LNCaP clone FGC (cell line): ENCODE results near the gene CD300H.
"Not testable (repeated sequence)": the region's sequence is repeated elsewhere in the genome, so short reads cannot be mapped to it uniquely, and the experiment has no call there.

Experiments used
- DNase-seq: peaks from one replicate; pipeline ENCODE4 v3.0.0-alpha.2; 2011; ENCODE audit warnings: low read depth
- H3K4me3 ChIP-seq: 2 replicates; pipeline ENCODE4 v1.5.1; 2011; ENCODE audit warnings: mild to moderate bottlenecking, low read depth, low read length, control low read depth
- TF ChIP-seq, protein P1 (sequence below): IDR thresholded peaks from 2 replicates; pipeline ENCODE4 v1.5.1; 2012; ENCODE audit warnings: mild to moderate bottlenecking; ENCODE audit not compliant: control insufficient read depth, insufficient read depth; ENCODE audit errors: extremely low read depth

Gene CD300H

DNA sequence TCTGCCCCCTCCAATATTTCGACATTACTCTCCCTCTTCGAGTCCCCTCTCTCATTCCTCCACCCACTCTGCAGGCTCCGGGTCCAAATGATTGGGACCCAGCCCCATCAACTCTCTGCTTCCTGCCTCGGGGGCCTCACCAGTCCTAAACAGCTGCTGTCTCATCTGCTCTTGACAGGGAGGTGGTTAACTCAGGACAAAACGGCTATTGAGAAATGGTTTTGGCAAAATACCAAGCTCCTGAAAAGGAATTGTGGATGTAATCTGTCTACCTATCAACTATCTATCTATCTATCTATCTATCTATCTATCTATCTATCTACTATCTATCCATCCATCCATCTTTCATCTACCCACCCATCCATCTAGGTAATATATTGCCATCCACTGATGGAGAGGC lies 2.2 kb downstream of the CD300H start:
- DNase-seq: no peak
- H3K4me3 ChIP-seq: no peak overlapping the region
- TF ChIP-seq, protein P1, sequence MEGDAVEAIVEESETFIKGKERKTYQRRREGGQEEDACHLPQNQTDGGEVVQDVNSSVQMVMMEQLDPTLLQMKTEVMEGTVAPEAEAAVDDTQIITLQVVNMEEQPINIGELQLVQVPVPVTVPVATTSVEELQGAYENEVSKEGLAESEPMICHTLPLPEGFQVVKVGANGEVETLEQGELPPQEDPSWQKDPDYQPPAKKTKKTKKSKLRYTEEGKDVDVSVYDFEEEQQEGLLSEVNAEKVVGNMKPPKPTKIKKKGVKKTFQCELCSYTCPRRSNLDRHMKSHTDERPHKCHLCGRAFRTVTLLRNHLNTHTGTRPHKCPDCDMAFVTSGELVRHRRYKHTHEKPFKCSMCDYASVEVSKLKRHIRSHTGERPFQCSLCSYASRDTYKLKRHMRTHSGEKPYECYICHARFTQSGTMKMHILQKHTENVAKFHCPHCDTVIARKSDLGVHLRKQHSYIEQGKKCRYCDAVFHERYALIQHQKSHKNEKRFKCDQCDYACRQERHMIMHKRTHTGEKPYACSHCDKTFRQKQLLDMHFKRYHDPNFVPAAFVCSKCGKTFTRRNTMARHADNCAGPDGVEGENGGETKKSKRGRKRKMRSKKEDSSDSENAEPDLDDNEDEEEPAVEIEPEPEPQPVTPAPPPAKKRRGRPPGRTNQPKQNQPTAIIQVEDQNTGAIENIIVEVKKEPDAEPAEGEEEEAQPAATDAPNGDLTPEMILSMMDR: no peak

DNA sequence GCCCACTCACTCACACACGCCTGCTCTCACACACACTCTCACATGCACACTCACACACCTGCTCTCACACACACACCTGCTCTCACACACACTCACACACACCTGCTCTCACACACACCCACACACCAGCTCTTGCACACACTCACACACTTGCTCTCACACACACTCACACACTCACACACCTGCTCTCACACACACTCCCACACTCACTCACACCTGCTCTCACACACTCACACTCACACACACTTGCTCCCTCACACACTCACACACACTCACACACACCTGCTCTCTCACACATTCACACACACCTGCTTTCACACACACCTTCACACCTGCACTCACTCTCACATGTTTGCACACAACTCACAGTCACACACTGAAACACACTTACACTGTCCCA lies 4.0 kb downstream of the CD300H start:
- H3K4me3 ChIP-seq: no peak overlapping the region
- TF ChIP-seq, protein P1: no peak
- DNase-seq: no peak

DNA sequence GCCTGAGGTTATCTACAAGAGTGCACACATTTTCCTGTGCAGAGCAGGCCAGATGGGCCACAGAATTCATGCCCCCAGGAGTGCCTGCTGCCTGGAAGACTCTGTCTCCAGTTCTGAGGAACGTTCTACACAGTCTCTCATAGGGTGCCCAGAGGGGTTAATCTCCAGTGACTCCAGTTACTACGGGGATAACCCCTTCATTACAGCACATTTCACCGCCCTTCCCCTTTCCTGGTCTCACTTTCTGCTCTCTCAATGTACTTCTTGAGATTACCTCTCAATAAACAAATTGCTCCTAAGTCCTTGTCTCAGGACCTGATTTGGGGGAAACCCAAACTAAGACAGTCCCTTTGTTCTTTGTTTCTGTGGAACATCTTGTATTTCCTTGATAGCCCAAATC lies 5.7 kb downstream of the CD300H start:
- DNase-seq: no peak
- H3K4me3 ChIP-seq: no peak overlapping the region
- TF ChIP-seq, protein P1: no peak

DNA sequence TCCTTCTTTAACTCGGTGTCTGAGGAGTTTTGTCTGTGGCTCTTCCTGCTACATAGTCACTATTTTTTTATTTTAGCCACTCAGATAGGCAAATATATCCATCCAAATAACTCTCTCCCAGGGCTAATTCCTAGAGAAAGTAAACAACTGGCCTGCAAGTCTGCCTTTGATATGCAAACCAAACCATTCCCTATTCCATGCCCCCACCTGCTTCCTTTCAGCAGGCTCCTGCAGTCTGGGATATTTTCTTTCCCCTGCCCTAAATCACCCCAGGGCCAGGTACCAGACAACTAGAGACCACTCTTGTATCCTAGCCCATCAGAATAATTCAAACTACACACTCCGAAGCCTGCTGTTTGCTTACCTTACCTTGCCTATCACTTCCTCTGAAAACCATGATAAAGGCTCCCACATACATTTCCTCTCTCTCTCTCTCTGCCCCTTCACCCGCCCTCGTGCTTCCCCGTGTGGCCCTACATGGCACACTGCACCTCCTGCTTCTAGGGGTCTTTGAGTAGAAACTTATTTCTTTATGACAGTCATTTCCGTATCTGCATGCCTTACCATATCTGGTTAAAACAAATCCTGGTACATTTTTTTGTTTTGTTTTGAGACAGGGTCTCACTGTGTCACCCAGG lies 8.3 kb downstream of the CD300H start:
- no peak for DNase-seq
- TF ChIP-seq, protein P1: no peak
- H3K4me3 ChIP-seq: no peak overlapping the region

DNA sequence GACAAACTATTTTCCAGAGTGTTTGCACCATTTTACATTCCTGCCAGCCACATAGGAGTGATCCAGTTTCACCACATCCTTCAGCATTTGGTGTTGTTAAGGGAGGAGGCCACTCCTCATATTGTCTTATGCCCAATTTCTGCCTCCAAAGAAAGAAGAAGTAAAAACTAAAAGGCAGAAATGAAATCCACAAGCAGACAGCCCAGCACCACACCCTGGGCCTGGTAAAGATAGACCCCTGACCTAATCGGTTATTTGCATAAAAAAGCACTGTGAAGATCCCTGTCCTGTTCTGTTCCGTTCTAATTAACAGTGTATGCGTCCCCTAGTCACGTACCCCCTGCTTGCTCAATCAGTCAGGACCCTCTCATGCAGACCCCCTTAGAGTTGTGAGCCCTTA lies 8.9 kb downstream of the CD300H start:
- DNase-seq, H3K4me3 ChIP-seq: not testable (repeated sequence)

DNA sequence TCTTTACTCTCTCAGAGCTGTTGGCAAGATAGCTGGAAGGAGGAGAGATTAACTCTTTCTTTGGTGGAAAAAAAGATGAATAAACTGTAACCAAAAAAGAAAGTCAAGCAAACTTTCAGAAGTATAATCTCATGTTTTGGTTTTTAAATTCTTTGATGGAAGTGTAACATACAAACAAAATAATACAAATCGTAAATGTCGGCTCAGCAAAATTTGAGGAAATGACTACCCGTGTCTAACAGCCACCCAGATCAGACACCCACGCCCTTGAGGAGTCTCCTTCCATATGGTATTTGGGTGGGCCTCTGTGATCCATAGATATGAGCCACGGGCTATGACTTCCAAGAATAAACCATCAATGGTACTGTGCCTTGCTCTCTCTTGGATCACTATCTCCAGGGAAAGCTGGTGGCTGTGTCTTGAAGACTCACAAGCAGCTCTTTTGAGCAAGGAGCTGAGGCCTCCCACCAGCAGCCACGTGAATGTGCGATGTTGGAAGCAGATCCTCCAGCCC lies 11.8 kb downstream of the CD300H start:
- TF ChIP-seq, protein P1: no peak
- no peak for DNase-seq
- no peak overlapping the region for H3K4me3 ChIP-seq

DNA sequence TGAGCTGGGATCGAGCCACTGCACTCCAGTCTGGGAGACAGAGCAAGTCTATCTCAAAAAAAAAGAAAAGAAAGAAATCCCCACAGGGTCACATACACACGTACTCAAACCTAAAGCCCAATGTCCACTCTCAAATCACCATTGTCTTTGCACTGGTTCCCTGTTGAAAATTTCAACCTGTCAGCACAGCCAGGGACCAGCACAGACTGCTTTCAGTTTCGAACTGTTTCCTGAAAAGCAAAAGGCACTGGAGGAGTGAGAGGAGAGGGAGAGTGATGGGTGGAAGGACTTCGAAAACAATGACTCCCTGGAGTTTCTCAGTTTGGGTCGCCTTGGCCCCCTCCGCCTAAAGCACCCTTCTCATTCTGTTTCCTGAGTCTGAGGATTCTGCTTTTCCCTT lies 12.4 kb downstream of the CD300H start:
- H3K4me3 ChIP-seq: no peak overlapping the region
- no peak for DNase-seq
- TF ChIP-seq, protein P1: no peak
